ENCODE measurements around the gene RPRD1A.
"Not testable (repeated sequence)": the region's sequence is repeated elsewhere in the genome, so short reads cannot be mapped to it uniquely, and the experiment has no call there.

Gene RPRD1A

DNA sequence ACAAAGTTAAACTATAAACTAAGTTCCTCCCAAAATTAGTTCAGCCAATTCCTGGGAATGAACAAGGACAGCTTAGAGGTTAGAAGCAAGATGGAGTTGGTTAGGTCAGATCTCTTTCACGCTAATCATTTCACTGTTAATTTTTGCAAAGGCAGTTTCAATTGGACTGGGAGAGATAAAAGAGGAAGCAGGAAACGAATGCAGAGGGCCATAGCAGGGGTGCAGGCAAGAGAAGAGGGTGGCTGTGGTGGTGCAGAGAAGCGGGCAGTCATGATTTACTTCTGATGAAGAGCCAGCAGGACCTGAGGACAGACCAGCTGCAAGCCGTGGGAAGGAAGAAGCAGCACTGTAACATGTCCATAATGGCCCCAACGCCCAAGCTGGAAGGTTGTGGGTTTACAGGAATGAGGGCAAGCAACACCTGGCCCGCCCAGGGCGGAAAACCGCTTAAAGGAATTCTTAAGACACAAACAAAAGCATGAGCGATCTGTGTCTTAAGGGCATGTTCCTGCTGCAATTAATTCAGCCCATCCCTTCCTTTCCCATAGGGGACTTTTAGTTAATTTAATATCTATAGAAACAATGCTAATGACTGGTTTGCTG is 99.0 kb downstream of the RPRD1A start:
- Histone ChIP-seq H3K27ac (ENCODE audit: insufficient read depth in 1 of 2, low read depth in 1 of 2, low read length in 2 of 2, poor library complexity in 1 of 2, severe bottlenecking in 2 of 2) (no peak overlapping the region), H3K9me3 (ENCODE audit: control extremely low read depth in 1 of 5, control insufficient read depth in 4 of 5, insufficient read depth in 2 of 5, low read depth in 1 of 5, low read length in 4 of 5) (no peaks in the 10 kb centered on the region), H3K36me3 (ENCODE audit: control insufficient read depth in 4 of 4, insufficient read depth in 4 of 4, low read length in 3 of 4) (no peaks in the 10 kb centered on the region), H3K4me3 (ENCODE audit: control insufficient read depth in 1 of 7, extremely low read depth in 1 of 7, insufficient read depth in 4 of 7, low read depth in 2 of 7, low read length in 6 of 7) (no peak overlapping the region), H3K27me3 (replicated peaks in 2 of 5; ENCODE audit: control insufficient read depth in 4 of 5, insufficient read depth in 5 of 5, low read length in 4 of 5) (no peaks in the 10 kb centered on the region), H3K4me1 (ENCODE audit: control extremely low read depth in 1 of 4, control insufficient read depth in 4 of 4, insufficient read depth in 4 of 4, low read length in 3 of 4) (peaks cover 14 to 31% (median 16%) of the 10 kb centered on the region in 4 experiments)
- CTCF ChIA-PET, result no interaction called here
- peak in 1 of 3 donors; percentile 4 for DNase-seq
- POLR2A ChIA-PET, result no interaction called here
- WGBS (ENCODE audit: insufficient coverage), result 84% methylated on average over 8 of the region's 9 CpGs

GRCh38 chr18:35967866-35968265 is 99.5 kb downstream of the RPRD1A start:
- H3K27me3 ChIP-seq (replicated peaks in 2 of 5; ENCODE audit: control insufficient read depth in 4 of 5, insufficient read depth in 5 of 5, low read length in 4 of 5); H3K36me3 ChIP-seq (ENCODE audit: control insufficient read depth in 4 of 4, insufficient read depth in 4 of 4, low read length in 3 of 4); POLR2A ChIA-PET; DNase-seq; H3K9me3 ChIP-seq (ENCODE audit: control extremely low read depth in 1 of 5, control insufficient read depth in 4 of 5, insufficient read depth in 2 of 5, low read depth in 1 of 5, low read length in 4 of 5); H3K4me3 ChIP-seq (ENCODE audit: control insufficient read depth in 1 of 7, extremely low read depth in 1 of 7, insufficient read depth in 4 of 7, low read depth in 2 of 7, low read length in 6 of 7); H3K27ac ChIP-seq (ENCODE audit: insufficient read depth in 1 of 2, low read depth in 1 of 2, low read length in 2 of 2, poor library complexity in 1 of 2, severe bottlenecking in 2 of 2); CTCF ChIA-PET: not testable (repeated sequence)
- H3K4me1 ChIP-seq (ENCODE audit: control extremely low read depth in 1 of 4, control insufficient read depth in 4 of 4, insufficient read depth in 4 of 4, low read length in 3 of 4), result peaks cover 10 to 26% (median 12%) of the 10 kb centered on the region in 4 experiments
- 100% methylated on average over 3 of the region's 4 CpGs for WGBS (ENCODE audit: insufficient coverage)

GRCh38 chr18:35964319-35964718 is 103.0 kb downstream of the RPRD1A start:
- ChIA-PET POLR2A (interaction anchor here (0.6 kb wide), 1 partner anchor 17 kb away, joined by 3 read pairs; no protein-coding TSS in a partner anchor), CTCF (no interaction called here)
- no peak for DNase-seq
- H3K27me3 ChIP-seq (replicated peaks in 2 of 5; ENCODE audit: control insufficient read depth in 4 of 5, insufficient read depth in 5 of 5, low read length in 4 of 5), result no peaks in the 10 kb centered on the region
- peaks cover 0 to 3% (median 0%) of the 10 kb centered on the region in 5 experiments for H3K9me3 ChIP-seq (ENCODE audit: control extremely low read depth in 1 of 5, control insufficient read depth in 4 of 5, insufficient read depth in 2 of 5, low read depth in 1 of 5, low read length in 4 of 5)
- no peak overlapping the region for H3K27ac ChIP-seq (ENCODE audit: insufficient read depth in 1 of 2, low read depth in 1 of 2, low read length in 2 of 2, poor library complexity in 1 of 2, severe bottlenecking in 2 of 2)
- no peaks in the 10 kb centered on the region for H3K36me3 ChIP-seq (ENCODE audit: control insufficient read depth in 4 of 4, insufficient read depth in 4 of 4, low read length in 3 of 4)
- H3K4me1 ChIP-seq (ENCODE audit: control extremely low read depth in 1 of 4, control insufficient read depth in 4 of 4, insufficient read depth in 4 of 4, low read length in 3 of 4), result no peaks in the 10 kb centered on the region
- H3K4me3 ChIP-seq (ENCODE audit: control insufficient read depth in 1 of 7, extremely low read depth in 1 of 7, insufficient read depth in 4 of 7, low read depth in 2 of 7, low read length in 6 of 7), result no peak overlapping the region

- WGBS (ENCODE audit: insufficient coverage), result 100% methylated on average over 2 of the region's 2 CpGs
- Histone ChIP-seq H3K9me3 (ENCODE audit: control extremely low read depth in 1 of 5, control insufficient read depth in 4 of 5, insufficient read depth in 2 of 5, low read depth in 1 of 5, low read length in 4 of 5) (peaks cover 0 to 3% (median 0%) of the 10 kb centered on the region in 5 experiments), H3K4me1 (ENCODE audit: control extremely low read depth in 1 of 4, control insufficient read depth in 4 of 4, insufficient read depth in 4 of 4, low read length in 3 of 4) (no peaks in the 10 kb centered on the region), H3K4me3 (ENCODE audit: control insufficient read depth in 1 of 7, extremely low read depth in 1 of 7, insufficient read depth in 4 of 7, low read depth in 2 of 7, low read length in 6 of 7) (no peak overlapping the region), H3K36me3 (ENCODE audit: control insufficient read depth in 4 of 4, insufficient read depth in 4 of 4, low read length in 3 of 4) (no peaks in the 10 kb centered on the region), H3K27me3 (replicated peaks in 2 of 5; ENCODE audit: control insufficient read depth in 4 of 5, insufficient read depth in 5 of 5, low read length in 4 of 5) (no peaks in the 10 kb centered on the region), H3K27ac (ENCODE audit: insufficient read depth in 1 of 2, low read depth in 1 of 2, low read length in 2 of 2, poor library complexity in 1 of 2, severe bottlenecking in 2 of 2) (no peak overlapping the region)
- no peak for DNase-seq
- ChIA-PET CTCF (interaction anchor here (1.2 kb wide), 1 partner anchor 11 kb away, joined by 3 read pairs; no protein-coding TSS in a partner anchor), POLR2A (no interaction called here)
Measured at GRCh38 chr18:35962320-35962719, 105.0 kb downstream of the RPRD1A start.

- POLR2A ChIA-PET, result no interaction called here
- no peak for DNase-seq
- CTCF ChIA-PET, result no interaction called here
- no CpG with 5 or more reads among the region's 3 CpGs for WGBS (ENCODE audit: insufficient coverage)
- Histone ChIP-seq H3K9me3 (ENCODE audit: control extremely low read depth in 1 of 5, control insufficient read depth in 4 of 5, insufficient read depth in 2 of 5, low read depth in 1 of 5, low read length in 4 of 5) (peaks cover 0 to 4% (median 2%) of the 10 kb centered on the region in 5 experiments), H3K4me3 (ENCODE audit: control insufficient read depth in 1 of 7, extremely low read depth in 1 of 7, insufficient read depth in 4 of 7, low read depth in 2 of 7, low read length in 6 of 7) (no peak overlapping the region), H3K4me1 (ENCODE audit: control extremely low read depth in 1 of 4, control insufficient read depth in 4 of 4, insufficient read depth in 4 of 4, low read length in 3 of 4) (no peaks in the 10 kb centered on the region), H3K27ac (ENCODE audit: insufficient read depth in 1 of 2, low read depth in 1 of 2, low read length in 2 of 2, poor library complexity in 1 of 2, severe bottlenecking in 2 of 2) (no peak overlapping the region), H3K36me3 (ENCODE audit: control insufficient read depth in 4 of 4, insufficient read depth in 4 of 4, low read length in 3 of 4) (no peaks in the 10 kb centered on the region), H3K27me3 (replicated peaks in 2 of 5; ENCODE audit: control insufficient read depth in 4 of 5, insufficient read depth in 5 of 5, low read length in 4 of 5) (no peaks in the 10 kb centered on the region)
Measured at GRCh38 chr18:35956226-35956625, 111.1 kb downstream of the RPRD1A start.

DNA sequence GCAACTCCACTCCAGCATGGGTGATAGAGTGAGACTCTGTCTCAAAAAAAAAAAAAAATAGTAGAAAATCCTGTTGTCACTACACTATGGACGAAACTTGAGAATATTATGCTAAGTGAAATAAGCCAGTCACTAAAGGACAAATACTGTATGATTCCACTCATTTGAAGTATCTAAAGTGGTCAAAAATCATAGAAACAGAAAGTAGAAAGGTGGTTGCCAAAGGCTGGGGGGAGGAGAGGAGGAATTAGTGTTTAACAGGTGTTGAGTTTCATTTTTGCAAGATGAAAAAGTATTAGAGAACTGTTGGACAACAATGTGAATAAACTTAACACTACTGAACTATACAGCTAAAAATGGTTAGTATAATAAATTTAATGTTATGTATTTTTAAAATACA is 113.7 kb downstream of the RPRD1A start:
- DNase-seq, result no peak
- Histone ChIP-seq H3K27me3 (replicated peaks in 2 of 5; ENCODE audit: control insufficient read depth in 4 of 5, insufficient read depth in 5 of 5, low read length in 4 of 5) (peaks cover 0 to 14% (median 0%) of the 10 kb centered on the region in 5 experiments), H3K4me1 (ENCODE audit: control extremely low read depth in 1 of 4, control insufficient read depth in 4 of 4, insufficient read depth in 4 of 4, low read length in 3 of 4) (peaks cover 4 to 6% (median 4%) of the 10 kb centered on the region in 4 experiments), H3K27ac (ENCODE audit: insufficient read depth in 1 of 2, low read depth in 1 of 2, low read length in 2 of 2, poor library complexity in 1 of 2, severe bottlenecking in 2 of 2) (no peak overlapping the region), H3K36me3 (ENCODE audit: control insufficient read depth in 4 of 4, insufficient read depth in 4 of 4, low read length in 3 of 4) (no peaks in the 10 kb centered on the region), H3K4me3 (ENCODE audit: control insufficient read depth in 1 of 7, extremely low read depth in 1 of 7, insufficient read depth in 4 of 7, low read depth in 2 of 7, low read length in 6 of 7) (no peak overlapping the region), H3K9me3 (ENCODE audit: control extremely low read depth in 1 of 5, control insufficient read depth in 4 of 5, insufficient read depth in 2 of 5, low read depth in 1 of 5, low read length in 4 of 5) (peaks cover 0 to 3% (median 2%) of the 10 kb centered on the region in 5 experiments)
- no CpG with 5 or more reads among the region's 1 CpG for WGBS (ENCODE audit: insufficient coverage)
- ChIA-PET CTCF (no interaction called here), POLR2A (no interaction called here)

DNA sequence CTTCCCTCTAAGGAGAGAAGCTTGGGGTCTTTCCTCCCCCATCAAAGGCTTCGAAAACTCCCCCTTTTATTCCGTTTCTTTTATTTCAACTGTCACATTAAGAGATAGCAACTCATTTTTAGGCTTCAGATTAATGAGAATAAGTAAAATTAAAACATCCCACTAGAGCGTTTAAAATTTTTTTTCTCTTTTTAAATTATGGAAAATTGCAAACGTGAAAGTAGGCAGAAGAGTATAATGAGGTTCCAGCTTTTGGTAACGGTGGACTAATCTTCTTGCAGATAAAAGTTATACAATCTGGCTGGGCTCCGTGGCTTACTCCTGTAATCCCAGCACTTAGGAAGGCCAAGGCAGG is 116.8 kb downstream of the RPRD1A start:
- H3K27me3 ChIP-seq (replicated peaks in 2 of 5; ENCODE audit: control insufficient read depth in 4 of 5, insufficient read depth in 5 of 5, low read length in 4 of 5), result peaks cover 0 to 14% (median 0%) of the 10 kb centered on the region in 5 experiments
- no peak overlapping the region for H3K27ac ChIP-seq (ENCODE audit: insufficient read depth in 1 of 2, low read depth in 1 of 2, low read length in 2 of 2, poor library complexity in 1 of 2, severe bottlenecking in 2 of 2)
- 41% methylated on average over 3 of the region's 6 CpGs for WGBS (ENCODE audit: insufficient coverage)
- H3K4me3 ChIP-seq (ENCODE audit: control insufficient read depth in 1 of 7, extremely low read depth in 1 of 7, insufficient read depth in 4 of 7, low read depth in 2 of 7, low read length in 6 of 7), result peak overlapping the region in 6 of 7 experiments; percentile 59 to 86 (median 69)
- CTCF ChIA-PET, result interaction anchor here (0.7 to 3.0 kb wide), 5 partner anchors 9 to 929 kb away, joined by 3 to 12 read pairs (median 6); no protein-coding TSS in a partner anchor
- POLR2A ChIA-PET, result no interaction called here
- no peaks in the 10 kb centered on the region for H3K36me3 ChIP-seq (ENCODE audit: control insufficient read depth in 4 of 4, insufficient read depth in 4 of 4, low read length in 3 of 4)
- no peak for DNase-seq
- peaks cover 4 to 6% (median 4%) of the 10 kb centered on the region in 4 experiments for H3K4me1 ChIP-seq (ENCODE audit: control extremely low read depth in 1 of 4, control insufficient read depth in 4 of 4, insufficient read depth in 4 of 4, low read length in 3 of 4)
- H3K9me3 ChIP-seq (ENCODE audit: control extremely low read depth in 1 of 5, control insufficient read depth in 4 of 5, insufficient read depth in 2 of 5, low read depth in 1 of 5, low read length in 4 of 5), result peaks cover 0 to 3% (median 0%) of the 10 kb centered on the region in 5 experiments
